GM06990 (cell line): ENCODE results near the gene SIM1.
"Not testable (repeated sequence)": the region's sequence is repeated elsewhere in the genome, so short reads cannot be mapped to it uniquely, and the experiment has no call there.

Source experiments
- DNase-seq: peaks from one replicate; pipeline ENCODE4 v3.0.0-alpha.2; 2011; ENCODE audit not compliant: insufficient read length; ENCODE audit errors: extremely low read depth
- H3K27me3 ChIP-seq: replicated peaks from 2 replicates; pipeline ENCODE4 v1.6.0; 2011; ENCODE audit warnings: low read length; ENCODE audit not compliant: control insufficient read depth, insufficient read depth
- H3K36me3 ChIP-seq: 2 replicates; pipeline ENCODE4 v1.5.1; 2011; ENCODE audit warnings: low read length; ENCODE audit not compliant: control insufficient read depth, insufficient read depth
- H3K4me3 ChIP-seq: replicated peaks from 2 replicates; pipeline ENCODE4 v1.5.1; 2011; ENCODE audit warnings: low read depth, mild to moderate bottlenecking, control low read depth, low read length
- TF ChIP-seq, protein P1 (sequence below): IDR thresholded peaks from 2 replicates; pipeline ENCODE4 v1.5.1; 2011; ENCODE audit warnings: low read length, control low read depth, mild to moderate bottlenecking, inconsistent platforms; ENCODE audit not compliant: insufficient read depth, poor library complexity, severe bottlenecking

The SIM1 gene

DNA sequence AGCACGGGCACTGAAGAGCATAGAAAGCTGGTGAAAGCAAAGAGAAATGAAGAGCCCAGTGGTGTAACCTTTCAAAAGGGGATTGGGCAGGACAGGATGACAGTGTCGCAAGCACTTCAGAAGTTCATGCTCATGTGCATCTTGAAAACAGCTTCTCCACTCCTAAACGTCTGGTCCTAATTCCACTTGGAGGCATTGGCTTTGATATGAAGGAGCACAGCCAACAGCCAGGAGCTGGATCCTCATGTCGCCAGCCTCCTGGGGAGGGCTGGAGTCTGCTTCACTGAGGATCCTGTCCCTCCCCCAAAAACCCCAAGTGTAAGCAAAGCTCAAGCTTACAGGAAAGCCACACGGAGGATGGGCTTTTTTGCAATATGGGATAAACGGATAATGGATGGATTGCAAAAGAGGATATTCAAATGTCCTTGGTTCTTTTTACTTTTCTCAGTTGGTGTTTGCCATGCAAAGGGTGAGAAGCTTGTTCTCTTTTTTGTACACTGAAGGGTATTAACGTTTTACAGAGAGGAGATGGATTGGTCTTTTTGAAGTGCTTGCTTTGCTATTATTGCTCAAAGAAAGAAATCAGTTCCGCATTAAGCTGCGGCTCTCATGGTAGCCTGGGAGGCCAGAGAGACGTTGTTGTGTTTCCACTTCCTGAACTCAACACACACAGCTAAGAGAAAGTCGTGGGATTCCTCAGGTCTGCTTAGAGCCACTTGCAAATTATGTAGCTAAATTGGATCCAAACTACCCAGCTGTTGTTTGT is 92.2 kb downstream of the SIM1 start:
- TF ChIP-seq, protein P1, sequence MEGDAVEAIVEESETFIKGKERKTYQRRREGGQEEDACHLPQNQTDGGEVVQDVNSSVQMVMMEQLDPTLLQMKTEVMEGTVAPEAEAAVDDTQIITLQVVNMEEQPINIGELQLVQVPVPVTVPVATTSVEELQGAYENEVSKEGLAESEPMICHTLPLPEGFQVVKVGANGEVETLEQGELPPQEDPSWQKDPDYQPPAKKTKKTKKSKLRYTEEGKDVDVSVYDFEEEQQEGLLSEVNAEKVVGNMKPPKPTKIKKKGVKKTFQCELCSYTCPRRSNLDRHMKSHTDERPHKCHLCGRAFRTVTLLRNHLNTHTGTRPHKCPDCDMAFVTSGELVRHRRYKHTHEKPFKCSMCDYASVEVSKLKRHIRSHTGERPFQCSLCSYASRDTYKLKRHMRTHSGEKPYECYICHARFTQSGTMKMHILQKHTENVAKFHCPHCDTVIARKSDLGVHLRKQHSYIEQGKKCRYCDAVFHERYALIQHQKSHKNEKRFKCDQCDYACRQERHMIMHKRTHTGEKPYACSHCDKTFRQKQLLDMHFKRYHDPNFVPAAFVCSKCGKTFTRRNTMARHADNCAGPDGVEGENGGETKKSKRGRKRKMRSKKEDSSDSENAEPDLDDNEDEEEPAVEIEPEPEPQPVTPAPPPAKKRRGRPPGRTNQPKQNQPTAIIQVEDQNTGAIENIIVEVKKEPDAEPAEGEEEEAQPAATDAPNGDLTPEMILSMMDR, result no peak
- no peak for DNase-seq
- Histone ChIP-seq H3K36me3 (no peaks in the 10 kb centered on the region), H3K27me3 (no peaks in the 10 kb centered on the region), H3K4me3 (no peak overlapping the region)

DNA sequence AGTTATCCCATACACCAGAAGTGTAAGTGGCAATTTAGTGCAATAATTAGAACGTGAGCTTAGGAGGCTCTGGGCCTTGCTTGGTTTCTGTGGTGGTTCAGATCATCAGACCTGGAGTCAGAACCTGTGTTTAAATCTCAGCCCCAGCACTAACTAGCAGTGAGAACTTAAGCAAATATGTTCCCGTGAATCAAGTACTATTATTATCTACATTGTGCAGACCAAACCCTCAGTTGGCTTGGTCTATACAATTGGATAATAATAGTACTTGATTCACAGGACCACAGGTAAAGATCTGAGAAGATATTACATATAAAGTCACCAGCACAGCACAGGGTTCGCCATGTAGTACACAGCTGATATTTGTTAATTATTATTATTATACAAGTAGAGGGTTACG is 93.1 kb downstream of the SIM1 start:
- no peaks in the 10 kb centered on the region for H3K27me3 ChIP-seq
- TF ChIP-seq, protein P1, result no peak
- H3K4me3 ChIP-seq, result no peak overlapping the region
- no peak for DNase-seq
- H3K36me3 ChIP-seq, result no peaks in the 10 kb centered on the region

DNA sequence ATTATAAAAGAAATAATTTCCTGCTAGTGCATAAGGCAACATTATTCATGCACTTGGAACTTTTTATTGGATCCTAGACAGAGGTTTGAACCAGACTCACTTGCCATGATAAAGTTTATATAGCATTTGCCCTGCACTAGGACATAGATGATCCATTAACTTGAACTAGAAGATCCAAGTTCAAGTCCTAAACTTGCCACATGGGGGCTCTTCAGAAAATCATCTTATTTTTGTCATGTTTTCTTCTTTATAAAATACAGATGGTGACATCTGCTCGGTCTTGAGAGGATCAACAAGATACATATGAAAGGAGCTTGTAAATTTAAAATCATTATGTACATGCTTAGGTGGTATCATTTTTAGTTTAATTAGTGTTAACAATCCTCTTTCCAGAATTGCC is 94.5 kb downstream of the SIM1 start:
- H3K4me3 ChIP-seq, result no peak overlapping the region
- no peaks in the 10 kb centered on the region for H3K36me3 ChIP-seq
- TF ChIP-seq, protein P1, result peak; percentile 31
- H3K27me3 ChIP-seq, result no peaks in the 10 kb centered on the region
- no peak for DNase-seq

DNA sequence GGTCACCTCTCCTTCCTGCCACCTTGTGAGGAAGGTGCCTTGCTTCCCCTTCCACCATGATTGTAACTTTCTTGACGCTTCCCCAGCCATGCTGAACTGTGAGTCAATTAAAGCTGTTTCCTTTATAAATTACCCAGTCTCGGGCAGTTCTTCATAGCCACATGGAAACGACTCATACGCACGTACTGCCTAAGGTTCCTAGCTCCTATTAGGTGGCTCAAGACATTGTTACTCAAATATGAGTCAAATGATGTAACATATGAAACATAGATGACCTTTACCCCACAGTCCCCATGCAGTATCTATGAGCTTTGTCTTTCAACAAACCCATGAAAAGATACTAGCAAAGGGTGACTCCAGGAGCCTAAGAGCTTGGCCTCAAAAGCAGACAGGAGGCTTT is 98.3 kb downstream of the SIM1 start:
- TF ChIP-seq, protein P1, result no peak
- H3K4me3 ChIP-seq, result no peak overlapping the region
- no peaks in the 10 kb centered on the region for H3K36me3 ChIP-seq
- no peaks in the 10 kb centered on the region for H3K27me3 ChIP-seq
- no peak for DNase-seq

DNA sequence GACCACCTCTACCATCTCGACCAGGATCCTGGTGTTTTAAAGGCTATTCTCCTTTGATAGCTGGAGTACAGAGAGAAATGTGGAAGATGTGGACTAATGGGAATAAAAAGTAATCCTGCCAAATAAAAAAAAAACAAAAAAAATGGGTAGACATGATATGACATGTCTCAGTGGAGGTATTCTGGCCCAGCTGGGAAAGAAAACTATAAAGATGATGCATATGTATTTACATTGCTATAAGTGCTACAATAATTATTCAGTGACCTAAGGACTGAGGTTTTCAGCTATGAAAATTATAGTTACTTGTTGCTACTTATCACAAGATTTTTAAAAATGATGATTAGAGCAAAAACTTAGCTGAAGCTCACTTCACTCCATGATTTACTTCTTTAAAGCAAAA is 101.1 kb downstream of the SIM1 start:
- no peaks in the 10 kb centered on the region for H3K36me3 ChIP-seq
- H3K27me3 ChIP-seq, result no peaks in the 10 kb centered on the region
- TF ChIP-seq, protein P1, result no peak
- DNase-seq, result no peak
- no peak overlapping the region for H3K4me3 ChIP-seq

DNA sequence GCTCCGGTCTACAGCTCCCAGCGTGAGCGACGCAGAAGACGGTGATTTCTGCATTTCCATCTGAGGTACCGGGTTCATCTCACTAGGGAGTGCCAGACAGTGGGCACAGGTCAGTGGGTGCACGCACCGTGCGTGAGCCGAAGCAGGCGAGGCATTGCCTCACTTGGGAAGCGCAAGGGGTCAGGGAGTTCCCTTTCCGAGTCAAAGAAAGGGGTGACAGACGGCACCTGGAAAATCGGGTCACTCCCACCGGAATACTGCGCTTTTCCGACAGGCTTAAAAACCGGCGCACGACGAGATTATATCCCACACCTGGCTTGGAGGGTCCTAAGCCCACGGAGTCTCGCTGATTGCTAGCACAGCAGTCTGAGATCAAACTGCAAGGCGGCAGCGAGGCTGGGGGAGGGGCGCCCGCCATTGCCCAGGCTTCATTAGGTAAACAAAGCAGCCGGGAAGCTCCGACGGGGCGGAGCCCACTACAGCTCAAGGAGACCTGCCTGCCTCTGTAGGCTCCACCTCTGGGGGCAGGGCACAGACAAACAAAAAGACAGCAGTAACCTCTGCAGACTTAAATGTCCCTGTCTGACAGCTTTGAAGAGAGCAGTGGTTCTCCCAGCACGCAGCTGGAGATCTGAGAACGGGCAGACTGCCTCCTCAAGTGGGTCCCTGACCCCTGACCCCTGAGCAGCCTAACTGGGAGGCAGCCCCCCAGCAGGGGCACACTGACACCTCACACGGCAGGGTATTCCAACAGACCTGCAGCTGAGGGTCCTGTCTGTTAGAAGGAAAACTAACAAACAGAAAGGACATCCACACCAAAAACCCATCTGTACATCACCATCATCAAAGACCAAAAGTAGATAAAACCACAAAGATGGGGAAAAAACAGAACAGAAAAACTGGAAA is 109.7 kb downstream of the SIM1 start:
- not testable (repeated sequence) for H3K36me3 ChIP-seq, DNase-seq, H3K27me3 ChIP-seq, H3K4me3 ChIP-seq
